GM19455 (cell line): Measurements from ENCODE around the gene RBM23.

Experiments
- ATAC-seq: cut with Tn5 transposase; IDR thresholded peaks from one replicate; pipeline ENCODE4 v1.9.1; 2021; ENCODE audit not compliant: unreplicated experiment

RBM23 gene

GRCh38 chr14:22844221-22845102, 74.5 kb downstream of the RBM23 start:
- no peak for ATAC-seq
